Kidney capillary endothelial cell (primary cell): ENCODE data around the gene P3H4.
"Not testable (repeated sequence)": the region's sequence is repeated elsewhere in the genome, so short reads cannot be mapped to it uniquely, and the experiment has no call there.

Experiments
- DNase-seq: peaks from one replicate; pipeline ENCODE4 v3.0.0-alpha.2; 2018; ENCODE audit warnings: low spot score

The P3H4 gene, protein sequence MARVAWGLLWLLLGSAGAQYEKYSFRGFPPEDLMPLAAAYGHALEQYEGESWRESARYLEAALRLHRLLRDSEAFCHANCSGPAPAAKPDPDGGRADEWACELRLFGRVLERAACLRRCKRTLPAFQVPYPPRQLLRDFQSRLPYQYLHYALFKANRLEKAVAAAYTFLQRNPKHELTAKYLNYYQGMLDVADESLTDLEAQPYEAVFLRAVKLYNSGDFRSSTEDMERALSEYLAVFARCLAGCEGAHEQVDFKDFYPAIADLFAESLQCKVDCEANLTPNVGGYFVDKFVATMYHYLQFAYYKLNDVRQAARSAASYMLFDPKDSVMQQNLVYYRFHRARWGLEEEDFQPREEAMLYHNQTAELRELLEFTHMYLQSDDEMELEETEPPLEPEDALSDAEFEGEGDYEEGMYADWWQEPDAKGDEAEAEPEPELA

DNA sequence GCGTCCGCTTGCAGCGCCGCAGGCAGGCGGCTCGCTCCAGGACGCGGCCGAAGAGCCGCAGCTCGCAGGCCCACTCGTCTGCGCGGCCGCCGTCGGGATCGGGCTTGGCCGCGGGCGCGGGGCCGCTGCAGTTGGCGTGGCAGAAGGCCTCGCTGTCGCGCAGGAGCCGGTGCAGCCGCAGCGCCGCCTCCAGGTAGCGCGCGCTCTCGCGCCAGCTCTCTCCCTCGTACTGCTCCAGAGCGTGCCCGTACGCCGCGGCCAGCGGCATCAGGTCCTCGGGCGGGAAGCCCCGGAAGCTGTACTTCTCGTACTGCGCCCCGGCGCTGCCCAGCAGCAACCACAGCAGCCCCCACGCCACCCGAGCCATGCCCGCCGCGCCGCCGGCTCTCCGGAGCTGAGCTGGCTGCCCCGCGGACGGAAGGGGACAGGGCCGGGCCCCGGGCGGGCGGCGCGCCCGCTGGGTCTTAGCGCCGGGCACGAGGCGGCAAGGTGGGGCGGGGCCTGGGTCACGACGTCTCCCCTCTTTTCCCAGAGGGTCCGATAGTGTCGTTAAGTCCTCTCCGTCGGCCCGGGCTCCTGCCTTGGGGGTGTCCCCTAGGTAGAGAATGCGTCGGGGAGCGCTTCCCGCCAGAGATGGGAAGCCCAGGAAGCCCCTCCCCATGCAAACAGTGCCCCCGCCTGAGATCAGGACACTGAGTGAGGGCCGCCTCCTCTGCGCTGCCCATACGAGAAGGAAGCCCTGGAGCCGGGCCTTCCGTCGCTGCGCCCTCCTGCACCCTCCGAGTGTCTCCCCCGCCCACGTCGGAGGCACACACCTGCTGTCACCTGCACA lies at the start of gene P3H4:
Gene P3H4, minus strand, starts transcription at position 401 of the 832 bp plus-strand sequence. Its CDS starts 34 bp downstream, at position 367.
- peak; percentile 63 for DNase-seq

DNA sequence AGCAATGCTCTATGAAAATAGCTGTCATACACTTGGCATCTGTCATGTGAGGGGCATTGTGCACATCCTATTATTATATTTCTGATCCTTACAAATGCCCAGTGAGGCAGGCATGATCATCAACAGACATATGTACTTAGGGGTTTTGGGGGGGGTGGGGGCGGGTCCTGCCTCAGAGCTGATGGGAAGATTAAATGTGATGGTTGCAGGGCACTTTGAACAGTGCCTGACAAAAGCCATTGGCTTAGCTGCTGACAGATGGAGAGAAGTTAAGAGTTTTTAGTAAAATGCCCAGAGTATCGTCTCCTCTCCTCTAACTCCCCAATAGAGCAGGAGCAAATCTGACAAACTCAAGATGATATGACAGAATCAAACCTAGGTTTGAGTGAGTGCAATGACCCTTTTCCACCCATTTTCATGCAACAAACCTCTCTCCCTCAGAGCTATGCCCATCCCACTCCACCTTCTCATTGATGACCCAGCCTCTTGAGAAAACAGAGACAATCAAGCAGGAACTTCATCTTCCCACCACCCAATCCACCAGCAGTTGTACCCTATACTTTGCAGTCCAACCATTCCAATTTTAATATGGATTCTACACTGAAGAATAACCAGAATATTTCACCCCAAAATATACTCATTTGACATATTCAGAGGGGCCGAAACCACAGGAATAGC lies 48.6 kb upstream of the P3H4 start:
- DNase-seq: no peak

DNA sequence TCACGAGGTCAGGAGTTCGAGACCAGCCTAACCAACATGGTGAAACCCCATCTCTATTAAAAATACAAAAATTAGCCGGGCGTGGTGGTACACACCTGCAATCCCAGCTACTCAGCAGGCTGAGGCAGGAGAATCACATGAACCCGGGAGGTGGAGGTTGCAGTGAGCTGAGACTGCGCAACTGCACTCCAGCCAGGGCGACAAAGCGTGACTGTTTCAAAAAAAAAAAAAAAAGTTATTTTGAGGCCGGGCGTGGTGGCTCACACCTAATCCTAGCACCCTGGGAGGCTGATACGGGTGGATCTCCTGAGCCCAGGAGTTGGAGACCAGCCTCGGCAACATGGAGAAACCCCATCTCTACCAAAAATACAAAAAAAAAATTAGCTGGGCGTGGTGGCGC lies 39.6 kb upstream of the P3H4 start:
- DNase-seq: not testable (repeated sequence)

- DNase-seq: no peak
Measured at GRCh38 chr17:41849251-41849990, 37.7 kb upstream of the P3H4 start.

DNA sequence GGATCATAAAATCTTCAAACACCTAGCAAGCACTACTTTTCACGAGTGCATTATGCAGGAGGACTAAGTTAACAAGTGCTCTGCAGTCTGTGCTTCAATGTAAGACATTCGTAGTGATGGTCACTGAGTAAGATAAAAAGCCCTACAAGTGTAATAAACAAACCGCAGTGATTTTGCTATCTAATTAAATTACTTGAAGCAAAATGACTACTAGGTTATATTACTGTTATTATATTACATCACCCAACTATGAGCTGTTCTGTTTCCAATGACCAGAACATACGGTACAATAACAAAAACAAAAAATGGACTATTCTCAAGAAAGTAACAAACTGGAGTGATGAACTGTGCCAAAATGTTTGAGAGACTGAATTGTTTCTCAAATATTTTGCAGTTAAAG lies 37.0 kb upstream of the P3H4 start:
- DNase-seq: no peak

DNA sequence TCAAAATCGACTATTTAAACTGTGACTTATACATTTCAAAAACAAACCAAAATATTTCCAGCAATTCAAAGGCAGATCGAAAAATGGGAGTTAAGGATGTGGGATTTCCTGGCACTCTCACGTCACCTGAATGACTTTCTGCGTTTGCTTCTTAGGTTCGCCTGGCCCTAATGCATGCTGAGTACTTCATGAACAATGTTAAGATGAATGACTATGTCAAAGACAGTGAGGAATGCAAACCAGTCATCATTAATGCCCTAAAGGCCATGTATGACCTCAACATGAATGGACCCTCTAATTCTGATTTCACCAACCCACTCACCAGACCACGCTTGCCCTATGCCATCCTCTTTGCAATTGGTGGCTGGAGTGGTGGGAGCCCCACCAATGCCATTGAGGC lies 33.2 kb upstream of the P3H4 start:
- DNase-seq: no peak

GRCh38 chr17:41840781-41841180 lies 29.0 kb upstream of the P3H4 start:
- DNase-seq: not testable (repeated sequence)

DNA sequence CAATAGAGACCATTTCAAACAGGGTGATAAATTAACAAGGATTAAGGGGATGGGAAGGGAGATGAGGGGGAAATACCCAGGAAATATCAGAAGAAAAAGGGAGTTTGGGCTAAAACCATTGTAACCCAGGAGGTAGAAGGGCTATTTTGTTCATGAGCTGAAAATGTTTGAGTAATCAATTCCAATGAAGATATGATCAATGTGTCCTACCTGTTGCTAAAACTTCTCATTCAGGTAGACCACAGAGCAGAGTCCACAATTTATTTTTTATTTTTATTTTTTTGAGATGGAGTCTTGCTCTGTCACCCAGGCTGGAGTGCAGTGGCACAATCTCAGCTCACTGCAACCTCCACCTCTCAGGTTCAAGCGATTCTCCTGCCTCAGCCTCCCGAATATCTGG lies 27.7 kb upstream of the P3H4 start:
- not testable (repeated sequence) for DNase-seq

GRCh38 chr17:41837761-41838538 lies 26.2 kb upstream of the P3H4 start, which contains the start of gene KLHL10:
TSS of gene KLHL10 (plus strand) at chr17:41837825. CDS start at chr17:41837933, 108 bp downstream.
- no peak for DNase-seq

DNA sequence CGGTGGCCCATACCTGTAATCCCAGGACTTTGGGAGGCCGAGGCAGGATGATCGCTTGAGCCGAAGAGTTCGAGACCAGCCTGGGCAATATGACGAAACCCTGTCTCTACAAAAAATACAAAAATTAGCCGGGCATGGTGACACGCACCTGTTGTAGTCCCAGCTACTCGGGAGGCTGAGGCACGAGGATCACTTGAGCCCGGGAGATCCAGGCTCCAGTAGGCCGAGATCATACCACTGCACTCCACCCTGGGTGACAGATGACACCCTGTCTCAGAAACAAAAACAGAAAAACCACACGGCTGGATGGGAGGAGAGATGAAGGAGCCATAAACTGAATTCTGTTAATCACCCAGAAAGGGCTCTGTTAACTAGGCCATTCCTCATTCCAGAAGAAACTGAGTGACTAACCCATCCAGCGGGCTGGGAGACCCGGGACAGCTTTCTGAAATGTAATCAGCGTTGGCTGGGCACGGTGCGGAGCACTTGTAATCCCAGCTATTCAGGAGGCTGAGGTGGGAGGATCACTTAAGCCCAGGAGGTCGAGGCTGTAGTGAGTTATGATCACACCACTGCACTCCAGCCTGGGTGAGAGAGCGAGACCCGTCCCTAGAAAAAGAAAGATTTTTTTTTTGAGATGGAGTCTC lies 24.9 kb upstream of the P3H4 start:
- no peak for DNase-seq

DNA sequence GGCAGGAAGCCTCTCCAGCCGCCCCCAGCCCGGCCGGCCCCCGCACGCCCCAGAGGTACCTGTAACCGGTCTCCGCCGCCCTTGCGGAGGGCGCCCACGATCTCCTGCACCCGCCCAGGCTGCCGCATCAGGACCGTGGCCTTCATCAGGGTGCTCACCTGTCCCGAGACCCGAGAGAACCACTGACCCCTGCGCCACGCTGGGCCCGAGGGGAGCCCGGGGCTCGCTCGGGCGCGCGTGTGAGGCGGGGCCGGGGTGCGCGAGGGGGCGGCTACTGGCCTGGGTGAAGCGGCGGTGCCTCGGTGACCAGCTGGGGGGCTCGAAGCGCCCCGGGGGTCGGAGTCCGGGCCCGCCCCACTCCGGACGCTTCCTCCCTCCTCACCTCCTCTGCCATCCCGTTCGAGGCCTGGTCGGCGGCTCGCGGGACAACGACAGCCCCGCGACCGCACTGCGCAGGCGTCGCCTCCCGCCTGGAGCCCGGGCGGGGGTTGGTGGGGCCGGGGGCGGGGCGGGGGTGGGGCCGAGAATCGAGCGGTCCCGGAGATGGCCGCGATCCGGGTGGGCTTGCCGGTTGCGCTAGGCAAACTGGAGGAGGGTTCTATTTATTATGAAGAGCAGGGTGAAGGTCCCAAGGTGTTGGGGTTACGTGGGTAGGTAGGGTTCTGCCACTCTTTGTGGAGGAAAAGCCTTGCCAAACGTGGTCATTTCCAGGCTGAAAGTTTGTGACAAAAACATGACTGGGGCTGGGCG lies 24.2 kb upstream of the P3H4 start, which contains the start of gene NT5C3B:
Gene NT5C3B, minus strand, starts transcription at position 433 of the 750 bp plus-strand sequence. Its CDS starts 39 bp downstream, at position 394.
- peak; percentile 35 for DNase-seq

GRCh38 chr17:41835214-41835799 lies 23.6 kb upstream of the P3H4 start:
- no peak for DNase-seq

DNA sequence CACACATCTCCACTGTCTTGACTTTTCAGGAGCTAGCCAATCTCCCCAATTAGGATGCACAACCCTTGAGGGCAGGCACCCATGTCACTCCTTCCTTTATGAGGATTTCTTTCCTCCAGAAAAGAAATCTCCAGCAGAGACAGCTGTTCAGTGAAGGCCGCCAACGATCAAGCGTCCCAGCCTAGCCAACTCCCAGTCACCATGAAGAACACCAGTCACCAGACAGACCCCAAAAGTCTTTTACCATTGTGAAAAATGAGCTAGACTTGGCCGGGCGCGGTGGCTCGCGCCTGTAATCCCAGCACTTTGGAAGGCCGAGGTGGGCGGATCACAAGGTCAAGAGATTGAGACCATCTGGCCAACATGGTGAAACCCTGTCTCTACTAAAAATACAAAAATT lies 18.2 kb upstream of the P3H4 start:
- not testable (repeated sequence) for DNase-seq

GRCh38 chr17:41825175-41825845 lies 13.6 kb upstream of the P3H4 start:
- no peak for DNase-seq

- DNase-seq: no peak
Measured at GRCh38 chr17:41824086-41824485, 12.3 kb upstream of the P3H4 start.

DNA sequence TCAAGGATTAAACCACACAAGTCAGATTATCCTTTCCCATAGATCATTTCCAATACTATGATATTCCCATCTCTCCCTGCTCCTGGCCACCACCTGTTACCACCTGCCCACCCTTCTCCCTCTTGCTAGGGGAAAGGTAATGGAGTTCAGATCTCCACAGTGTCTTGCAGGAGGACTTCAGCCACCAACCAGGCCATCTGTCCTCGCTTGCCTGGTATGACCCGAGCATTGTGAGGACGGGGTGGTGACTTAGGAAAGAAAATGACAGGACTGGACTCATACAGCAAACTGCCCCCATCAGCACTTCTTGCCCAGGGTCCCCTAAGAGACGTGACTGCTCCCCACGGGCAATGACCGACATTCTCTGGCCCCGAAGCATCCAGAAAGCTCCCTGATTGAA lies 11.8 kb upstream of the P3H4 start:
- DNase-seq: no peak

DNA sequence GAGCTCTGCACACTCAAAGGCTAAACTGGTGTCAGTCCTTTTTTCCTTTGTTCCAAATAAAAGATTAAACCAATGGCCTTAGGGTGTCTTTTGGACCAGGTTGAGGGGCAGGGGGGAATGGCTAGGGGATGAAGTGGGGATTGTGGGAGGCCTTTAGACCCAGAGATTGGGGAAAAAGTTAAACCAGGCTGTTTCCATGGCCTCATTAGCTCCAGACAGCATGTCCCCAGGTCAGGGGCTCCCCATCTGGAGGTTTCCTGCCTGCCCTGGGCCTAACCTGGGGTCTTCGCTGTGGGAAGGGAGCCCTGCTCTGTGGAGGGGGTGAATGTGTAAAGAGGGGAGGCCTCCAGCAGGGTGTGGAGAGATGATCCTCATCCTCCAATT lies 11.4 kb upstream of the P3H4 start:
- no peak for DNase-seq
